K562 (cell line): ENCODE measurements around the gene FAT2. TPM values are rescaled to one million over a fixed set of nuclear protein-coding genes. Genes with fewer than 3 reads are reported as not detected.

ENCODE experiments used
- ATAC-seq: fragments of 200-7000 bp; cut with Tn5 transposase; 3 replicates; pipeline ENCODE4 v1.9.1; 2020; ENCODE audit warnings: moderate library complexity
- BruUV-seq: library from RNA; stranded (reverse); fragments of 400-500 nt; replicated peaks from 2 replicates; lab custom pipeline; 2021; lab: Mats Ljungman, UMichigan
- CTCF ChIA-PET: fragments of 300-600 bp; formaldehyde crosslinking; extraction: SDS; loops from one replicate; lab custom pipeline; 2021; ENCODE audit warnings: low intra/inter-chr PET ratio; lab: Yijun Ruan, JAX
- POLR2A ChIA-PET: fragments of 300-600, 350-650 bp; sonication (Branson Sonifier 250); formaldehyde crosslinking; extraction: SDS; loops from one replicate; lab custom pipeline; 2021; ENCODE audit warnings: antibody characterized with exemption, inconsistent platforms; lab: Yijun Ruan, JAX
- DNase-seq, 4 experiments: peaks; one replicate each; pipeline versions ENCODE4 v3.0.0 to v3.0.0-alpha.2; 2011 to 2018; ENCODE audit warnings: low spot score in 3 of 4, mixed read lengths in 3 of 4; ENCODE audit errors: extremely low read depth in 1 of 4
- FAIRE-seq: peaks from 2 replicates; lab custom pipeline; 2011; peaks lifted over from hg19 to GRCh38; lab: Jason Lieb, UNC
- H2AFZ ChIP-seq: 2 replicates; pipeline ENCODE4 v1.6.0; 2011; ENCODE audit warnings: low read depth, low read length, control low read depth, inconsistent platforms
- H3K27ac ChIP-seq: fragments of 200-600 bp; 3 replicates; pipeline ENCODE4 v1.8.0; 2011; ENCODE audit warnings: low read depth, mild to moderate bottlenecking, control low read depth, inconsistent platforms, low read length, moderate library complexity, mixed read lengths; ENCODE audit errors: extremely low read depth
- H3K27me3 ChIP-seq, 2 experiments: fragments of 300-600 bp in 1 of 2; 2 replicates in 1 of 2; 3 replicates in 1 of 2; pipeline versions ENCODE4 v1.6.0 to v1.8.0; 2011; ENCODE audit warnings: inconsistent platforms in 2 of 2, low read length in 2 of 2, mild to moderate bottlenecking in 1 of 2, mixed read lengths in 1 of 2, moderate library complexity in 1 of 2; ENCODE audit not compliant: control insufficient read depth in 2 of 2, insufficient read depth in 2 of 2
- H3K36me3 ChIP-seq: fragments of 300-600 bp; 3 replicates; pipeline ENCODE4 v1.8.0; 2011; ENCODE audit warnings: mild to moderate bottlenecking, low read length, inconsistent platforms; ENCODE audit not compliant: control insufficient read depth, insufficient read depth
- H3K4me1 ChIP-seq, 2 experiments: fragments of 200-600 bp in 1 of 2; replicated peaks in 1 of 2; 2 replicates in 1 of 2; 3 replicates in 1 of 2; pipeline versions ENCODE4 v1.5.1 to v1.8.0; 2011; ENCODE audit warnings: inconsistent platforms in 2 of 2, low read length in 2 of 2, mild to moderate bottlenecking in 1 of 2, mixed read lengths in 1 of 2, moderate library complexity in 1 of 2; ENCODE audit not compliant: control insufficient read depth in 2 of 2, insufficient read depth in 2 of 2
- H3K4me2 ChIP-seq: 2 replicates; pipeline ENCODE4 v1.6.1; 2011; ENCODE audit warnings: low read length, control low read depth, inconsistent platforms, mixed read lengths; ENCODE audit not compliant: insufficient read depth
- H3K4me3 ChIP-seq: fragments of 200-600 bp; sonication (generic), shearing (Covaris generic); 2 replicates; pipeline ENCODE4 v1.5.1; 2016; ENCODE audit warnings: control low read depth, inconsistent platforms
- H3K79me2 ChIP-seq: fragments of 200-600 bp; 3 replicates; pipeline ENCODE4 v1.8.0; 2011; ENCODE audit warnings: low read length, inconsistent platforms; ENCODE audit not compliant: control insufficient read depth, insufficient read depth
- H3K9ac ChIP-seq, 2 experiments: 2 replicates each; pipeline versions ENCODE4 v1.6.0 to v1.6.1; 2011; ENCODE audit warnings: low read depth in 2 of 2, low read length in 2 of 2, control low read depth in 1 of 2, inconsistent platforms in 1 of 2, mild to moderate bottlenecking in 1 of 2, mixed read lengths in 1 of 2; ENCODE audit not compliant: insufficient read depth in 1 of 2
- H3K9me1 ChIP-seq: one replicate; pipeline ENCODE4 v1.6.0; 2011; ENCODE audit warnings: inconsistent platforms, mild to moderate bottlenecking, low read length, moderate library complexity; ENCODE audit not compliant: control insufficient read depth, insufficient read depth
- H3K9me3 ChIP-seq: replicated peaks from 2 replicates; pipeline ENCODE4 v1.5.1; 2011; ENCODE audit warnings: low read depth, low read length, inconsistent platforms; ENCODE audit not compliant: control insufficient read depth, insufficient read depth
- H4K20me1 ChIP-seq: replicated peaks from 2 replicates; pipeline ENCODE4 v1.6.1; 2011; ENCODE audit warnings: low read length, inconsistent platforms, mixed read lengths; ENCODE audit not compliant: control insufficient read depth, insufficient read depth
- COPS2 ChIP-seq: fragments of 450-650 bp; conservative IDR thresholded peaks from 2 replicates; pipeline ENCODE4 v1.6.1; 2016; ENCODE audit warnings: mild to moderate bottlenecking, moderate library complexity
- CTCFL ChIP-seq: IDR thresholded peaks from 2 replicates; pipeline ENCODE4 v1.6.1; 2011; ENCODE audit warnings: borderline replicate concordance, low read depth, mild to moderate bottlenecking, moderate library complexity, low read length; ENCODE audit not compliant: insufficient read depth, poor library complexity, severe bottlenecking
- FOXO4 ChIP-seq: fragments of 450-650 bp; formaldehyde crosslinking; IDR thresholded peaks from 2 replicates; pipeline ENCODE4 v1.4.0; 2020; ENCODE audit warnings: mild to moderate bottlenecking, moderate library complexity
- HDAC1 ChIP-seq, 2 experiments: fragments of 450-650 bp; IDR thresholded peaks; 2 replicates each; pipeline ENCODE4 v1.6.1; 2016 to 2017; ENCODE audit warnings: inconsistent platforms in 1 of 2, mild to moderate bottlenecking in 1 of 2, moderate library complexity in 1 of 2
- HDAC2 ChIP-seq: fragments of 450-650 bp; IDR thresholded peaks from 2 replicates; pipeline ENCODE4 v1.6.1; 2016; ENCODE audit warnings: mild to moderate bottlenecking
- ID3 ChIP-seq, 2 experiments: fragments of 250-450 bp in 1 of 2; fragments of 450-650 bp in 1 of 2; sonication (Bioruptor Pico) in 1 of 2; IDR thresholded peaks; 2 replicates each; pipeline versions ENCODE4 v1.6.1 to v1.8.0; 2016 to 2021; ENCODE audit warnings: mild to moderate bottlenecking in 2 of 2, moderate library complexity in 2 of 2, missing compliant biosample characterization in 1 of 2, missing genetic modification characterization in 1 of 2
- MED1 ChIP-seq: sonication (generic); formaldehyde crosslinking; IDR thresholded peaks from 2 replicates; pipeline ENCODE4 v1.8.1; 2023; ENCODE audit warnings: missing genetic modification reagents, borderline replicate concordance
- NFE2L1 ChIP-seq: fragments of 450-650 bp; IDR thresholded peaks from 2 replicates; pipeline ENCODE4 v1.6.1; 2016; ENCODE audit warnings: missing genetic modification characterization, low read depth, mild to moderate bottlenecking, missing compliant biosample characterization, moderate library complexity, borderline replicate concordance
- SETDB1 ChIP-seq: IDR thresholded peaks from one replicate; pipeline ENCODE4 v1.6.1; 2012; ENCODE audit warnings: low read length, control low read depth, inconsistent platforms
- STAT5A ChIP-seq: IDR thresholded peaks from 2 replicates; pipeline ENCODE4 v1.6.1; 2012; ENCODE audit warnings: low read length, inconsistent platforms, borderline replicate concordance
- ZNF253 ChIP-seq: fragments of 250-450 bp; sonication (Bioruptor Pico); conservative IDR thresholded peaks from 2 replicates; pipeline ENCODE4 v1.6.1; 2021; ENCODE audit warnings: mild to moderate bottlenecking
- ZNF277 ChIP-seq: fragments of 250-450 bp; sonication (Bioruptor Pico); IDR thresholded peaks from 2 replicates; pipeline ENCODE4 v1.8.0; 2022; ENCODE audit warnings: inconsistent platforms, mild to moderate bottlenecking, moderate library complexity, borderline replicate concordance
- ZNF639 ChIP-seq, 2 experiments: fragments of 200-800 bp in 1 of 2; sonication (Bioruptor generic) in 1 of 2; sonication (generic) in 1 of 2; formaldehyde crosslinking in 1 of 2; IDR thresholded peaks in 1 of 2; conservative IDR thresholded peaks in 1 of 2; 2 replicates each; pipeline versions ENCODE4 v1.5.0 to v1.6.1; 2016 to 2020; ENCODE audit warnings: missing compliant biosample characterization in 1 of 2, missing genetic modification characterization in 1 of 2, missing genetic modification reagents in 1 of 2
- WGBS: fragments of 100-300 bp; shearing (Covaris generic); methylation state at CpG from one replicate; pipeline ENCODE4 v1.1.6; 2016; ENCODE audit warnings: low coverage, mixed read lengths; ENCODE audit not compliant: insufficient coverage; ENCODE audit errors: missing lambda C conversion rate; 5-methylcytosine and 5-hydroxymethylcytosine counted together
- in situ Hi-C: fragments of 300-500 bp; cut with MboI; formaldehyde crosslinking; loops from 4 replicates; pipeline ENCODE4 v1.15.0; 2018; ENCODE audit warnings: inconsistent platforms, mixed read lengths
- intact Hi-C: fragments of 100-400 bp; cut with micrococcal nuclease; formaldehyde crosslinking; loops from 2 replicates; pipeline ENCODE4 v1.14.2; 2022
- polyA plus RNA-seq, 8 experiments: library from polyadenylated mRNA; depleted of rRNA in 4 of 8; stranded (reverse) in 5 of 8; unstranded in 3 of 8; fragments of >200 nt; fragmentation: Nextera tagmentation in 2 of 8; fragmentation: Illumina TruSeq in 1 of 8; extraction: Ambion mirVana in 2 of 8; extraction: Trizol in 1 of 8; gene quantifications; 2 replicates each; pipeline versions ENCODE4 v1.2.1 to v1.2.3, GENCODE V29; 2011 to 2014; ENCODE audit warnings: inconsistent platforms in 1 of 8, missing spikeins in 1 of 8
- total RNA-seq, 7 experiments: library from RNA; depleted of rRNA in 6 of 7; stranded (reverse); fragments of >200 nt in 6 of 7; fragmentation: Illumina TruSeq in 2 of 7; extraction: Trizol in 2 of 7; gene quantifications; 2 replicates each; pipeline versions ENCODE4 v1.2.1 to v1.2.3, GENCODE V29; 2011 to 2021; ENCODE audit warnings: low replicate concordance in 1 of 7

The FAT2 gene
- total and polyA plus RNA-seq, 9 of the 15 experiments (the other 6 are each of a cell fraction or from before 2014, with no cell fraction given): not detected

GRCh38 chr5:151557951-151558350 lies 33.2 kb downstream of the FAT2 start:
- POLR2A ChIA-PET: interaction anchor here (1.3 kb wide), 1 partner anchor 212 kb away, joined by 4 read pairs; no protein-coding TSS in a partner anchor
- no TSS peak for BruUV-seq
- in situ Hi-C loops: no loop called here
- TF ChIP-seq ZNF639 (CRISPR knock-in tag; conservative IDR thresholded peaks at IDR 0.05 in 1 of 2, IDR thresholded peaks at IDR 0.05 in 1 of 2): no peak
- no peak for TF ChIP-seq CTCFL
- no peak for TF ChIP-seq FOXO4
- TF ChIP-seq NFE2L1: no peak
- TF ChIP-seq HDAC2: no peak
- no peak for TF ChIP-seq HDAC1 (IDR thresholded peaks at IDR 0.05)
- TF ChIP-seq ID3 (CRISPR knock-in tag; IDR thresholded peaks at IDR 0.05): no peak
- TF ChIP-seq ID3 (tag; IDR thresholded peaks at IDR 0.05): no peak
- TF ChIP-seq ZNF277: no peak
- TF ChIP-seq SETDB1: no peak
- TF ChIP-seq ZNF253 (CRISPR knock-in tag): no peak
- TF ChIP-seq STAT5A: no peak
- TF ChIP-seq COPS2: no peak
- no peak for TF ChIP-seq MED1 (CRISPR knock-in tag)
- no peak for ATAC-seq
- H3K4me1 ChIP-seq: no peaks in the 10 kb centered on the region
- H3K9ac ChIP-seq: no peak overlapping the region
- no peaks in the 10 kb centered on the region for H3K9me3 ChIP-seq
- no peaks in the 10 kb centered on the region for H3K9me1 ChIP-seq
- 0% methylated on average over 6 of the region's 6 CpGs for WGBS
- FAIRE-seq: no peak
- no peak overlapping the region for H2AFZ ChIP-seq
- peaks cover 14 to 54% of the 10 kb centered on the region in 2 experiments; a peak in 4 of 5 replicates for H3K27me3 ChIP-seq
- no peak overlapping the region for H3K4me3 ChIP-seq
- CTCF ChIA-PET: no interaction called here
- no peaks in the 10 kb centered on the region for H3K79me2 ChIP-seq
- H3K4me2 ChIP-seq: no peak overlapping the region
- no peak overlapping the region for H3K27ac ChIP-seq
- no peaks in the 10 kb centered on the region for H4K20me1 ChIP-seq
- intact Hi-C loops: no loop called here
- DNase-seq: no peak
- H3K36me3 ChIP-seq: no peaks in the 10 kb centered on the region
